ENCODE measurements around the gene ZNF532.

The ZNF532 gene

DNA sequence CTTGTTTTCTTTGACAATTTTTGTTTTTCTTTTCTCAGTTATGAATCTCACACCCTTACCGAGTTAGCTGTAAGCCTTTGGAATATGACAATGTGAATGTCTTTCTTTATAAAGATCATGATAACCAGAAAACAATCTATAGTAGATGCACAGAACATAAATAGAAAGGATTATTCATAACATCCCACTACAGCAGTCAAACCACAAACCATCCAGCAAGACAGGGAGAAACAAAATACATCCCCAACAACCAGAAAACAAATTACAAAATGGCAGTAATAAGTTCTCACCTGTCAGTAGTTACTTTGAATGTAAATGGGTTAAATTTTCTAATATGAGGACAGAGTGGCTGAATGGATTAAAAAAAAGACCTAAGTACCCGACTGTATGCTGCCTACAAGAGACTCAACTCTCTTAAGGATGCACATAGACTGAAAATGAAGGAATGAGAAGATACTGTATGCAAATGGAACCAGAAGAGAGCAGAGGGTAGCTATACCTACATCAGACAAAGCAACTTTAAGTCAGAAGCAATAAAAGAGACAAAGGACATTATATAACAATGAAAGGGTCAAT is 124.6 kb downstream of the ZNF532 start:
- no peak for DNase-seq

DNA sequence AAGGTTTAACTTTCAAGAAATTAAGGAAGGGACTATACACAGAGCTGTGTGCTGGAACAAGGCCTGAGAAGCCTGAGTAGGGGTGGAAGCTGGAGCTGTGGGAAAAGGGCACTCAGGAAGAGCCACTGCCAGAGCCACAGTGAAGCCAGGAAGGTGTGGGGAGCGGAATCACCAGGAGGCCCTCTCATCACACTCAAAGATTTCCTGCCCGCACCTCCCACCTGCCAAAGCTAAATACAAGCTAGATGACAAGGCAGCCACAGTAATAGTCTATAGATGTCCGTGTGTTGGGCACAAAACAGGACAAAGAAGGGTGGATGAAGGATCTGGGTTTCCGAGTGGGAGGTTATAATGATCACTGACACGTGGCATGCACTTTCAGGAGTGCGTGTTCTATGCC is 126.0 kb downstream of the ZNF532 start:
- DNase-seq: no peak

DNA sequence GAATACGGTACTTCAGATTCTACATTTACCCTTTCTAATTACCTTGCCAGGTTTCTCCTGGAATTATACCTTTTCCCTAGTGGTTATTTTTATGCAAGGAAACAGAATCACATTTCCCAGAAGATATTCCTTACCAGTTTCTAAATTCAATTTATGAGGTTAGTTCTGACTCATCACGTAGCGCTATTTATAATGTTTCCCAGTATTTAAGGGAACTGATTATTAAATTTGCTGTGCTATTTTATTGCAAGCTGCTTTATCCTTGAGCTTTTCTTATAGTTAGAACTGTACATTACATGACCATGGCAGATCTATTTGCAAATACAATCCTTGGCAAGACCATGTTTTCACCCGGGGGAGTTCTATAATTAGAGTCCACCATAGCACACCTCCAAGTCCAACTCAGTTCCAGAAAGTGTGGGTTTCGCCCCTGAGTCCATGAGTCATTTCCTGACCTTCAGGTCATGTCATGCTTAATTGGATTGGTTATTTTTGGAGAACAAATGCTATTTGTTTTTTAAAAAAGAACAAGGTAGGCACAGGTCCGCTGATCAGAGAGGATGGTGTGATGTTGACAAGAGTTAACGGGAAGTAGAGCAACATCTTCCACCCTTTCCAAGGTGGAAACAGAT is 126.6 kb downstream of the ZNF532 start:
- no peak for DNase-seq

DNA sequence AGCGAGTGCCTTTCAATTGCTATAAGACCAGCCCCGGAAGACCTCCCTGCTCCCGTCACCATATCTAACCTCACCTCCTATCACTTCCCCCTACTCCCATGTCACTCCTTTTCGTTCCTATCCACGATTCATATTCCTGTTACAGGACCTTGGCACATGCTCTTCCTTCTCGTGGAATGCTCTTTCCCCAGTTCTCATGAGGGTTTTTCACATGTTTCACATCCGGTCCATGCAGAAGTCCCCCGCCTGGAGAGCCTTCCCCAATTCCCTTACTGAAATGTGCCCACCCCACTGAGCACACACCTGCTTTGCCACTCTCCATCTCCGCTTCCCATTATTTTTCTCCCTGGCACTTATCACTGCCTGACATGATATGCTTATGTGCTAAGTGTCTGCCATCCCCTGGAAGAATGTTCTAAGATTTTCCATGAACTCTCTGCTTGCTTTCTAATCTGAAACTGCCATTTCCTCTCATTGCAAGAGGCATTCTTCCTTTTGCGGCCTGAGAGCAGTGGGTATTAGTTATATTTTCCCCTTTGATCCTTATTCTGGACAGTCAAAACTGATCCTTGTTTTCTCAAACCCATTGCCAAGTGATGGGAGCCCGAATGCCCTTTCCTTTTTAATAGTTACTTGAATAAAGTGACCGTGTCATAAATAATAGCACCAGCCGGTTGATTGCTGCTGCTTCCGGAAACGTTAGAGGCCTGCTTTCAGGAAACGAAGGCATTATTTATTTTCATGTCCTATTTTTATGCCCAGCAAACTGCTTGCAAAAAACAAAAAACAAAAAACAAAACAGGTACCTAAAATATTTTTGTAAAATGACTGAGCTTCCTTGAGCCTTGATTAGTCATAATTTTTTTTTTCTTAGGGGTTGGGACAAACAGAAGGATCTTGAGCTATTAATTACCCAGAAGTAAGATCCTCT is 127.9 kb downstream of the ZNF532 start:
- no peak for DNase-seq

DNA sequence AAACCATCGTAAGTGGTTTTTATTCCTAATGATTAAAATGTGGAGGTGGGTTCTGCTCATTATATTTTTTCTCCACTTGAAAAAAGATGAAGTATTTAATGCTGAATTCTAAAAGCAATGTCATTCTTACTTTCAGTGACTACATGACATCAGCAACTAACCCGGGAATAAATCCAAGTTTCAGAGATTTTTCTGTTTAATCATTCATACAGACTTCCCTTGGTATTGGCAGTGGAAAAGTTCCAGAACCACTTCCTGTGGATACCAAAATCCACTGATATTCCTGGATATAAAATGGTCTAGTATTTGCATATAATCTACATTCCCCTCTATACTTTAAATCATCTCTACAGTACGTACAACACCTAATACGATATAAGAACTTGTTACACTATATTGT is 128.6 kb downstream of the ZNF532 start:
- DNase-seq: no peak

DNA sequence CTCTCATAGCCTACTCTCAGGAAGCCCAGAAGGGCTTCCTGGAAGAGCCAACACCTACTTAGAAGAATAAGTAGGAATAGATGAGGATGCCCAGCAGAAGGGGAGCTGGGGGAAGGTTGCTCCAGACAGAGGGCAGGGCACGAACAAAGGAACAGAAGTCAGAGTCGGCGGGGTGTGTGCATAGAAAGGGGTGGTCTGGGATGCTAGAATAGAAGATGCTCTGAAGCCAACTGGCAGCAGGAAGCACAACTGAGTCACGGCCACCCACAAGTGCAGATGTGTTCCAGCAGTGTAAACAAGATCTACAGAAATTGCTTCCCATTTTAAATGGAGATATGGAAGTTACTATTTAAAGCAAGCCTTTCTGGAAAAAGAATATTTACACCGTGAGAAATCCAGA is 131.0 kb downstream of the ZNF532 start:
- no peak for DNase-seq

DNA sequence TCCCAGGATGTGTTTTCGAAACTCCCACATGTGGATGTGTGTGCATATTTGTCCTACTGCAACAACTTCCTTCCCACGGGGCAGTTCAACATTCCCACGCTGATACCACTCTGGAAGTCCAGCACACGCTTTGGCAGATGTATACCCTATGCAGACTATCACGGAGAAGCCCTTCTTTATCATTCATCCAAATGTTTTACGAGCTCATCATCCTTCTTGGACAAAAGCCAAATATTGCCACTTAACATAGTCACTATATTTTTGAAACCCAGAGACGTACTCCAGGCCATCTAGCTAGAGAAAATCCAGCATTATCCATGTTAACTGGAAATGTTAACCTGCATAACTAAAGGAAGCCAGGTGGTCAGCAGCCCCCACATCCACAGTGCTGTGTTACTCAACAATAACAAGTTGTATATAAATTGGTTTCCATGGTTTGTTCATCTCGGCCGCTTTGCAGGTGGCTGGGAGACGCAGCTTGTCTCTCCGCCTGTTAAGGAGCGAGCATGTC is 131.5 kb downstream of the ZNF532 start:
- no peak for DNase-seq

DNA sequence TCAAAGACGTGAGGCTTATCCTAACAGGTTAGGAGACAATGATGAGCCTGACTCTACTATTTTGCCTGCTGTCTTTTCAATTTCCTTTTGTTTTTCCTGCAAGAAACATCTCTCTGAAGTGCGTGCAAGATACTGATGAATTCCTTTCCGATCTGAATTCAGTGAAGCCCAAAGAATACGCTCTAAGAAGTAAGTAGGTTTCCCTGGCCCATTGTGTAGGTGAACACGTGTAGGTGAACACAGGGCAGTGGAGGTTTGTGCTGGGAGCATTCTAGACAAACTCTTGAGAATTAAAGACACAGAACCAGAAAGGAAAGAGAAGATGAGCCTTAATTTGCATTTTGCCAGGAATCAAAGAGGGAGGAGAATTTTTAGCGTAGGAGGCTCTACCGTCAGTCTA is 132.0 kb downstream of the ZNF532 start:
- no peak for DNase-seq

DNA sequence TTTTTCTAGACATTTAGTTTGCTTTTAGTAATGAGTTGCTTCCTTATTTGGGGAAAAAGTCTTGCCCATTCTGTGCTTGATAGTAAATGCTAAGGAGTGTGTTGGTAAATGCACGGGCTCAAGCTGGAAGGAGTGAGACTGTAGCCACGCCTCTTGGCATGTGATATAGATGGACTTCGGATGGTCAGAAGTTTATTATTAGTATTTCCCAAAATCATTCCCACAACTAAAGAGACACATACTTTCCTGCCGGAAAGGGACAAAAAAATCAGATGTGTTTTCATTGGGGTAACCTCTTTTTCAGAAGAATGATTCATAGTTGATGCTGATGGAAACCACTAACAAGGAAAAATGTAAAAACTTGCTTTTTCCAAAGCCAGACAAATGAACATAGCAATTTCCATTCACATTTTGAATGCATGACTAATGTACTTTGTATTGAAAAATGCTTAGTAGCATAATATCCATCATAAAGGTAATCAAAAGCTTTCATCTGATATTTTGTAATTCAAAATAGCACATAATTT is 133.2 kb downstream of the ZNF532 start:
- DNase-seq: no peak

DNA sequence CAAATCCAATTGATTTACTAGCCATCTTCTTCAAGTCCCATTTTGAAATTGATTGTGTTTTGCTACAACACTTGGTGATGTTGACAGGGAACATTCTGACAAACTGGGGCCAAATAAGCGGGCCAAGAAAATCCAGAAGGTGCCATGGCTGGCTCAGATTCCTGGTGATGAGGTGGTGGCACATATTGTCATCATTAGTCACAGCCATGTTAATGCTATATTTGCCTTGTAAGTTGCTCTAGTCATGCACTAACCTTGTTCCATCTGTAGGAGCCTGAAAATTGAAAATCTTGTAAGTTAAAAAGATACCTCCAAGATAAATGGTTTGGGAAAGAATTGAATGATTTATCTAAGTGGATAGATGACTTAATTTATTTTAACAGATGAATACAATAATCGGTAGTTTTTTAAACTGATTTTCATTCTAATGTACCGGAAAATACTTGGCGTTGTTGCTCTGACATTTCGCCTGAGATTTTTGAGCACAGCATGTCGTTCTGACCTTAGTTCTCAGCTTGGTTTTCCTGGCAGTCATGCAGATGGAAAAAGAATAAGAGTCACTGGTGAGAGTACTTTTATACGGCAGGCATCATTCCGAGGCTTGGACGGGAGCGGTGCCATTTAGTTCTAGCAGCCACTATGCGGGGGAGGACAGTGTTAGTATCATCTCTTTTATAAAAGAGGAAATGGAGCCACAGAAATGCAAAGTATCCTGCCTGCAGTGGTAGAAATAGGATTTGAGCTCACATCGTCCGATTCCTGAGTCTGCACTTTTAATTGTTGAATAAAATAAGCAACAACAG is 133.9 kb downstream of the ZNF532 start:
- no peak for DNase-seq

DNA sequence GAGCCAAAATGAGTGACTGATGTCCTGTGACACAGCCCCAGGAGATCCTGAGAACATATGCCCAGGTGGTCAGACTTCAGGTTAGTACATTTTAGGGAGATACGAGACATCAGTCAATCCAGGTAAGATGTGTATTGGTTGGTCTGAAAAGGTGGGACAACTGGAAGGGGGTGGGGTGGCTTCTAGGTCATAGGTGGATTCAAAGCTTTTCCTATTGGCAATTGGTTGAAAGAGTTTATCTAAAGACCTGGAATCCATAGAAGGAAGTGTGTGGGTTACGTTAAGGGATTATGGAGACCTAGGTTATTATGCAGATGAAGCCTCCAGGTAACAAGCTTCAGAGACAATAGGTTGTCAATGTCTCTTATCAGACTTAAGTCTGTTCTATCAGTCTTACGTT is 136.5 kb downstream of the ZNF532 start:
- DNase-seq: no peak

DNA sequence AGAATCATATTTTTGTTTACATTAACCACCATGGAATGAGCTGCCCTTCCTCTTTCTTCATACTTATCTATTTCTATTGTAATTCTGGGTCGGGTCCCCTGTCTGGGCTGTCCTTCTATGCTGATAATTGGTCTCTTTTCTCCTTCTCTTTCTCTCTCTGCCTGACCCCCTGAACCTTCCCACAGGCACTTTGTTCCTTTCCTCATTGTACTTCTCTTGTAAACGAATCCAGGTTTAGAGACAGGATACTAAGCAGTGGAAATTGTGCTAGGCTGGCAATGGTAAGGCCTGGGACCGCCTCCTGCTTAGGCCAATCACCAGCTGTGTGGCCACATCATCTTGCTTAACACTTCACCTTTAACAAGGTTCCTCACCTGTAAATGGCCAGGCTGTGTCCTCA is 137.0 kb downstream of the ZNF532 start:
- DNase-seq: no peak

DNA sequence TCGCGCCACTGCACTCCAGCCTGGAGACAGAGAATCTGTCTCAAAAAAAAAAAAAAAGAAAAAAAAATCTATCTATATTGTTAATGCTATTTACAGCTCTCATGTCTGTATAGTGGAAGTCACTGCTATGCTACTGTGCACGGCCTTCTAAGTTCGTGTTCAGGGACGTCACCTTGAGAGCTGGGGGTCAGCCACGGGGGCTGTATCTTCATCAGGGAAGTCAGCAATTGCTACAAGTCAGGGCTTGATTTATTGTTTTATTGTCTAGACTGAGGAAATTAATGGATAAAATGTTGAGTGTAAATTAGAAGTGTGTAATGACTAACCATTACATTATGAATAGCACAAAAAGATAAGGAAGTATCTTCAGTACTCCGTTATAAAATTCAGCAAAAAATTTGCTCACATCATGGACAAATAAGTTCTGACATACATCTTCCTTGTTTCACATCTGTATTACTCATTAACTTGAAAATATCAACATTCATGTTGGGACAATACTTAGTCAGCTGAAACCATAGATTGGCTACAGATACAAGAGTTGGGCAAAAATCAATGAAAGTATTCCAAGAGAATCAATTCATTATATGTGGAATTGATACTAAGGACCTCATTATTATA is 138.4 kb downstream of the ZNF532 start:
- no peak for DNase-seq

DNA sequence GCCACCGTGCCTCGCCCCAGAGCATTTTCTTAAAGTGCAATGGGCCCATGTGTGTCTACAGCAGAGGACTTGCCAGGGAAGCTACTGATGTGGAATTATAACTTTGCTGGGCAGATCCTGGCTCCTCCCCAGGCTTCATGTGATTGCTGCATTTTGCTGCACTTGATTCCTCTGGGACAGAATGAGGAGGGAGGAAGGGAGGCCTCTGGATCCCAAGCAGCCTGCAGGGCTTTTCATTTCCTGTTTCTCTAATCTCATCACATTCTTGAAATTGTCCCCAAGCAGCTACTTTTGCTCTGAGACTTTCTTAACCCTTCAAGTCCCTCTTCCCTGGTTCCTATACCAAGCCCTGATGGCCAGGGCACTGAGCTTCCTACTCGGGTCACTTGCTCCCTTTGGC is 140.6 kb downstream of the ZNF532 start:
- no peak for DNase-seq

DNA sequence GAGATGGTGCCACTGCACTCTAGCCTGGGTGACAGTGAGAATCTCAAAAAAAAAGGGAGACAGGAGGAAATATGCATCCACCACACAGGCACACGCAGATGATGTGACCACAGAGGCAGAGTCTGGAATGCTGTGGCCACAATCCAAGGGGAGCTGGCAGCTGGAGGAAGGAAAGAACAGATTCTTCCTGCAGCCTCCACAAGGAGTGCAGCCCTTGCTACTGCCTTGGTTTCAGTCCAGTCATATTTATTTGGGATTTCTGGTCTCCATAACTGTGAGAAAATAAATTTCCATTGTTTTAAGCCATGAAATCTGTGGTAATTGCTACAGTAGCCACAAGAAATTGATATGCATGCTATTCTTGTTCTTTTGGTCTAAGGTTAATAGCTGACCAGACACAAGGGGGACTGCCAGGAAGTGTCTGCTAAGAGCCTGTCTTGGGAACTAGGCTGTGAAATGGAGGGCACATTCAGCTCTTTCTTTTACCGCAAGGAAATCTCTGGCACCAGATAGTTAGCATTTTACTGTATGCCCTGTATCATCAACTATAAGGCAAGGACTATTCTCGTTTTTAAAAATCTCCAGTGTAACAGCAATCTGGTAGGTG is 141.9 kb downstream of the ZNF532 start:
- no peak for DNase-seq

DNA sequence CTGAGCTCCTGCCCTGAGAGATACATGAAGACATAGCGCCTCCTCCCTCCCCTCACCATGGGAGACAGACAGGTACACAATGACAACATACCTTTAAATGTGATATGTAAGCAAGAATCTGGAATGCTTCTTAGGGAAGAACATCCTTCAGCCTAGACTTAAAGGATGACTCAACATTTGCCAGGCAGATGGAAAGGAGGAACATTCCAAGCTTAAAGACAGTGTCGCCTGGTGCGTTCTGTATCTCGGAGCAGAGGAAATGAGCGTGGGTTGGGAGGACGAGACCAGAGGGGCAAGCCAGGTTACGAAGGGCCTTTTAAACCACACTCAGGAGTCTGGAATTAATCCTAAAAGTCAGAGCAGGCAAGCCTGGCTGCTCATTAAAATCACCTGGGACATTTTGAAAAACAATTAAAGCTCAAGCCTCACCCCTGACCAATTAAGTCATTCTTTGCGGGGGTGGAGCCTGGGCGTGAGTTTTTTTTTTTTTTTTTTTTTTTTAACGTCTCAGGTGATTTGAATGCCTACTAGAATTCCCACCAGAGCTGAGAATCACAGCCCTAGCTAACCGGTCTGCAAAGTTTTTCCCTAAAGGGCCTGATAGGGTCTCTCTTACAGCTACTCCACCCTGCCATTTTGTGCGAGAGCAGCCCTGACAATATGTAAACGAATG is 143.8 kb downstream of the ZNF532 start:
- no peak for DNase-seq

DNA sequence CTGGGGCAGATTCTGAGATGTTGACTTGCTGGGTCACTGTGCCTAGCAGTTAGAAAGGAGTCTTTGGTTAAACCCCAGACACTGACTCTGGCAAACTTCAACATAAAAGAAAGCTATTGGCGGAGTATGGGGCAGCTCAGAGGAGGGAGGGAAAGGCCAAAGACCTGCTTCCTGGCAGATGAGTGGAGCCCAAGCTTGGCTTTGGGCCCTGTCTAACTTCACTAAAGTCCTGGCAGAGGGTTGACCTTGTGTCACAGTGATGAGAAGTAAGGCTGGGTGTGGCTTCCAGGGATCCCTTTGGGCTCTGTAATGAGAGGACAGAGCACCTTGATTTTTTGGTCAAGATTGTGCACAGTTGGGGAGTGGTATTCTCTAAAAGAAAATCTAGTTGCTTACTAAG is 145.2 kb downstream of the ZNF532 start:
- no peak for DNase-seq

DNA sequence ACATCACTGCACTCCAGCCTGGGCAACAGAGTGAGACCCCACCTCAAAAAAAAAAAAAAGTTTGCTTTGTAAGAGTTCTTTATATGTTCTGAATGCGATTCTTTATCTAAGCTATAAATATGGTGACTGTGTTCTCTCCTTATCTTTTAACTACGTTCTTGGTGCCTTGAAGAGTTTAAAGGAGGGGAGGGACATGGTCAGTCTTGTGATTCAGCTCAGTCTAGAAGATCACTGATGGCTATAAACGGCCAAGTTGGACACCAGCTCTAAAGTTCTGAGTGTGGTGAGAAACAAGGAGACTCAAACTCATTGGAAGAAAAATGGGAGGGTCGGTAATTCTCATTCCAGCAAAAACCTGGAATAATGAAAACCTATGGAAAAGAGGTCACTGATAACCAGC is 146.6 kb downstream of the ZNF532 start:
- DNase-seq: no peak

DNA sequence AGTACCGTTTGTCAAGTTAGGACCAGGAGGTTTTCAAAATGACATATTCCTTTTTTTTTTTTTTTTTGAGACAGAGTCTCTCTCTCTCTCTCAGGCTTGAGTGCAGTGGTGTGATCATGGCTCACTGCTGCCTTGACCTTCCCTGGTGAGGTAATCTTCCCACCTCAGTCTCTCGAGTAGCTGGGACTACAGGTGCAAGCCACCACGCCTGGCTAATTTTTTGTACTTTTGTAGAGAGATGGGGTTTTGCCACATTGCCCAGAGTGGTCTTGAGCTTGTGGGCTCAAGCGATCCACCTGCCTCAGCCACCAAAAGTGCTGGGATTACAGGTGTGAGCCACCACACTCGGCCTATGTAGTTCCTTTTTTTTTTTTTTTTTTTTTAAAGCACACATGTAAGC is 147.1 kb downstream of the ZNF532 start:
- no peak for DNase-seq

DNA sequence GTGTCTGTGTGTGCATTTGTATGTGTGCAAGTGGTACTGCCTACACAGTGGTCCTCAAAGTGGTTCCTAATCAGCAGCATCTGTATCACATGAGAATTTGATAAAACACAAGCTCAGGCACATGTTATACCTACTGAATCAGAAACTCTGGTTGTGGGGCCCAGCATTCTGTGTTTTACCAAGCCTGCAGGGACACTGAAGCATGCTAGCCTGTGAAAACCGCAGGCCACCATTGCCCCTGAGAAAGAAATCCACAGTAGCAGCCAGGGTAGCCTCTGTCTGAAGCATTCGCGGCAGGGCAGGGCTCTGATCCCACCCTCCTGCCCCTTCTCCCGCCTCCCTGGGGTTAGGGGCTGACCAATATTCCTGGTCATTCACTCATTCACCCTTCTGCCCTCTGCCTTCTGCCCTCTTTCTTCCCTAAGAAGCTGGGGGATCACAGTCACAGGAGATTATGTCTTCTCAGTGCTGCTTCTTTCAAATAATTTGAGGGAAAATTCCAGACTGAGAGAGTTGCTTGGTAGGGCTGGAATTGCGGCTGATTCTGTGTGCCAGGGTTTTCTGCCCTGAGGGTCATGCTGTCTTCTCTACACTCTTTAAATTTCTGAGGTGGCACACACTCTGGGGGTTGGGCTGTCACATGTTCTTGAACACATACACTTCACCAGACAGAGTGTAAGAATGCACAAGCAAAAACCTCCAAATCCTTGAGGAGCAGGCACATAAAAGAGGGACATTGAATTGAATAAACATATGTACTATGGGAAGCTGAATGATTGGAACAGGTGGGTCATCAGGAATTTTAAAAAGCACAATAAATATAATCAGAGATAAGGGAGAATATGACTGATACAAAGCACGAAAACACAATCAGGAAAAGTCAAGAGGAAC is 148.4 kb downstream of the ZNF532 start:
- no peak for DNase-seq

Measured in COR-L47 (cell line).